K562 (cell line): ENCODE measurements around the gene FGF14. TPM values are rescaled to one million over a fixed set of nuclear protein-coding genes. Genes with fewer than 3 reads are reported as not detected.

ENCODE experiments used
- CHD7 ChIP-seq: fragments of 200-600 bp; sonication (generic); IDR thresholded peaks from one replicate; pipeline ENCODE4 v1.6.1; 2012; ENCODE audit warnings: mild to moderate bottlenecking, low read depth, low read length, inconsistent platforms
- FOXM1 ChIP-seq, 2 experiments: fragments of 450-650 bp in 1 of 2; sonication (generic) in 1 of 2; formaldehyde crosslinking in 1 of 2; IDR thresholded peaks; 2 replicates each; pipeline versions ENCODE4 v1.6.1 to v1.9.0; 2017 to 2022; ENCODE audit warnings: low read depth in 2 of 2, mild to moderate bottlenecking in 2 of 2, missing genetic modification reagents in 1 of 2, moderate library complexity in 1 of 2
- HNRNPL ChIP-seq: fragments of 200-400 bp; formaldehyde crosslinking; IDR thresholded peaks from 2 replicates; pipeline ENCODE4 v1.6.1; 2017; ENCODE audit warnings: low read depth, mild to moderate bottlenecking, low read length
- ILF3 ChIP-seq: fragments of 450-650 bp; IDR thresholded peaks from 2 replicates; pipeline ENCODE4 v1.6.1; 2018; ENCODE audit warnings: antibody characterized with exemption, mild to moderate bottlenecking, moderate library complexity, borderline replicate concordance
- U2AF2 ChIP-seq: fragments of 200-400 bp; formaldehyde crosslinking; optimal IDR thresholded peaks from 2 replicates; pipeline ENCODE3; 2017; ENCODE audit warnings: low read depth, mild to moderate bottlenecking, low read length
- ZNF224 ChIP-seq: sonication (generic); formaldehyde crosslinking; IDR thresholded peaks from 2 replicates; pipeline ENCODE4 v1.8.0; 2022; ENCODE audit warnings: mild to moderate bottlenecking, missing genetic modification reagents
- ZNF232 ChIP-seq: sonication (generic); formaldehyde crosslinking; IDR thresholded peaks from 2 replicates; pipeline ENCODE4 v1.8.0; 2022; ENCODE audit warnings: mild to moderate bottlenecking, missing genetic modification reagents
- polyA plus RNA-seq, 8 experiments: library from polyadenylated mRNA; depleted of rRNA in 4 of 8; stranded (reverse) in 5 of 8; unstranded in 3 of 8; fragments of >200 nt; fragmentation: Nextera tagmentation in 2 of 8; fragmentation: Illumina TruSeq in 1 of 8; extraction: Ambion mirVana in 2 of 8; extraction: Trizol in 1 of 8; gene quantifications; 2 replicates each; pipeline versions ENCODE4 v1.2.1 to v1.2.3, GENCODE V29; 2011 to 2014; ENCODE audit warnings: inconsistent platforms in 1 of 8, missing spikeins in 1 of 8
- total RNA-seq, 7 experiments: library from RNA; depleted of rRNA in 6 of 7; stranded (reverse); fragments of >200 nt in 6 of 7; fragmentation: Illumina TruSeq in 2 of 7; extraction: Trizol in 2 of 7; gene quantifications; 2 replicates each; pipeline versions ENCODE4 v1.2.1 to v1.2.3, GENCODE V29; 2011 to 2021; ENCODE audit warnings: low replicate concordance in 1 of 7
- TF ChIP-seq, protein P1 (sequence below): fragments of 450-650 bp; IDR thresholded peaks from 2 replicates; pipeline ENCODE4 v1.6.1; 2016; ENCODE audit warnings: missing biosample characterization, missing genetic modification characterization

FGF14 gene
- total and polyA plus RNA-seq, 9 of the 15 experiments (the other 6 are each of a cell fraction or from before 2014, with no cell fraction given) = not detected

- no peak for TF ChIP-seq CHD7
- no peak for TF ChIP-seq HNRNPL
- no peak for TF ChIP-seq ZNF232 (CRISPR knock-in tag)
- no peak for TF ChIP-seq FOXM1 (IDR thresholded peaks at IDR 0.05; ENCODE audit: low read depth)
- TF ChIP-seq FOXM1 (CRISPR knock-in tag; IDR thresholded peaks at IDR 0.05; ENCODE audit: low read depth) = no peak
- no peak for TF ChIP-seq U2AF2
- TF ChIP-seq, protein P1, sequence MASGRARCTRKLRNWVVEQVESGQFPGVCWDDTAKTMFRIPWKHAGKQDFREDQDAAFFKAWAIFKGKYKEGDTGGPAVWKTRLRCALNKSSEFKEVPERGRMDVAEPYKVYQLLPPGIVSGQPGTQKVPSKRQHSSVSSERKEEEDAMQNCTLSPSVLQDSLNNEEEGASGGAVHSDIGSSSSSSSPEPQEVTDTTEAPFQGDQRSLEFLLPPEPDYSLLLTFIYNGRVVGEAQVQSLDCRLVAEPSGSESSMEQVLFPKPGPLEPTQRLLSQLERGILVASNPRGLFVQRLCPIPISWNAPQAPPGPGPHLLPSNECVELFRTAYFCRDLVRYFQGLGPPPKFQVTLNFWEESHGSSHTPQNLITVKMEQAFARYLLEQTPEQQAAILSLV (tag) = no peak
- TF ChIP-seq ILF3 = no peak
- no peak for TF ChIP-seq ZNF224
Measured at GRCh38 chr13:102131246-102131645, 270.6 kb downstream of the FGF14 start (continued).
